Esophagus squamous epithelium (tissue), 5 donors: Measurements from ENCODE around the gene AIPL1. TPM values are rescaled to one million over a fixed set of nuclear protein-coding genes. Genes with fewer than 3 reads are reported as not detected.
A peak's percentile ranks its signal among the peaks of the same experiment; 100 is the strongest.

Source experiments
- DNase-seq: peaks from one replicate; lab custom pipeline; 2025; lab: John Stamatoyannopoulos, UW
- H3K27ac ChIP-seq, 4 donors: fragments of 200-600 bp; sonication (generic); one replicate each; pipeline ENCODE4 v1.5.1; 2016 to 2019; ENCODE audit warnings: mild to moderate bottlenecking in 1 of 4
- H3K27me3 ChIP-seq, 4 donors: fragments of 200-600 bp; sonication (generic); 1 replicate in 3 of 4; 2 replicates in 1 of 4; pipeline versions ENCODE4 v1.5.1 to v1.6.0; 2017 to 2021; ENCODE audit warnings: antibody characterized with exemption in 1 of 4
- H3K36me3 ChIP-seq, 3 donors: fragments of 200-600 bp; sonication (generic); one replicate each; pipeline ENCODE4 v1.5.1; 2016 to 2019
- H3K4me1 ChIP-seq, 3 donors: fragments of 200-600 bp; sonication (generic); one replicate each; pipeline ENCODE4 v1.5.1; 2017 to 2019
- H3K4me3 ChIP-seq, 4 donors: fragments of 200-600 bp; sonication (generic); 1 replicate in 3 of 4; 2 replicates in 1 of 4; pipeline ENCODE4 v1.5.1; 2016 to 2019; ENCODE audit warnings: mild to moderate bottlenecking in 2 of 4, moderate library complexity in 1 of 4
- H3K9me3 ChIP-seq, 3 donors: fragments of 200-600 bp; sonication (generic); one replicate each; pipeline ENCODE4 v1.5.1; 2016 to 2019
- POLR2A ChIP-seq, 4 donors: fragments of 450-650 bp; IDR thresholded peaks; one replicate each; pipeline ENCODE4 v1.6.1; 2017; ENCODE audit warnings: antibody characterized with exemption in 4 of 4, mild to moderate bottlenecking in 4 of 4, moderate library complexity in 3 of 4
- WGBS, 2 donors: methylation state at CpG; one replicate each; pipeline ENCODE4 v1.1.5; 2018; 5-methylcytosine and 5-hydroxymethylcytosine counted together
- intact Hi-C: fragments of 100-400 bp; cut with DNase I; formaldehyde crosslinking; loops from one replicate; pipeline ENCODE4 v1.15.0; 2022
- total RNA-seq, 4 donors: library from RNA; depleted of rRNA; stranded (reverse); fragments of >200 nt; gene quantifications; one replicate each; pipeline ENCODE4 v1.1.0, GENCODE V29; 2016
- TF ChIP-seq, protein P1 (sequence below), 6 experiments: fragments of 450-650 bp in 4 of 6; fragments of 200-600 bp in 2 of 6; sonication (generic) in 2 of 6; IDR thresholded peaks; one replicate each; pipeline ENCODE4 v1.5.1; 2016 to 2019; ENCODE audit warnings: antibody characterized with exemption in 6 of 6, mild to moderate bottlenecking in 4 of 6, moderate library complexity in 4 of 6
- donor health status: DM: yes; HTN: yes; CAD: no.

Gene AIPL1
- total RNA-seq, 4 donors from 2014 or later, result not detected

DNA sequence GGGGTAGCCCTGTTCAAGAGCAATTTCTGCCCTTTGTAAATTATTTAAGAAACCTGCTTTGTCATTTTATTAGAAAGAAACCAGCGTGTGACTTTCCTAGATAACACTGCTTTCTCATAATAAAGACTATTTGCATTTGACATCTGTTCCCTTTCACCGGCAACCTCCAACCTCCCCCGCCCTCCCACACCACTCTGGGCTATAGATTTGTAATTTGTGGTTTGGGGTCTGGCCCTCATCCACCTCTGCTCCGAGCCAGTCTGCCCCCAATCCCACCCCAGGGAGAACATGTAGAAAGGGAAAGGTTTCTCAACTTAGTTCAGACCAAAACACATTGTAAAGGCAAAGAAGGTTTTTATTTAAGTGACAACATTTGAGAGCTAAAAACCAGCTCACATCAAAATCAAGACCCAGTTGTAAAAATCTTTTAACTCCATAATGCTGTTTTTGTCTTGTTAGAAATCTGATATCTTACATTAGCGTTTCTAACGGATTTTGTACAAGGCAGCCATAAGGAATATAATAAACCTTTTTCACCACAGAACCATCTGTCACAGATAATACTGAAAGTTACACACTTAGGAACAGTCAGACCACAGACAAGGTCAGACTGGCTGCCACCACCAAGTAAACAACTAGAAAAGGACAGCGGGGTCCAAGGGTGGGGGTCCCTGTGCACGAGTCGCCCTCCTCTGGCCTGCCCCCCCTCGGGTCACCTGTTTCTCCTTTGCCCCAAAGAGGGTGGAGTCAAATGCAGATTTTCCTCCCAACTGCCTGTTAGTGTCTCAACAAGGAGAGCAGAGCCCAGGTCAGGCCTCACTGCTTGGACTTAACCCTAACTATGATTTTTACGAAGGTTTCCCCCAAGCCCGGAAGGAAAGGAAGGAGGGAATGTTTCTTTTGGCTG lies 16.3 kb upstream of the AIPL1 start:
- 45 to 46% methylated on average over 12 of the region's 12 CpGs for WGBS, 2 donors
- Histone ChIP-seq H3K4me3 (no peak overlapping the region), H3K27ac (no peak overlapping the region), H3K9me3 (no peaks in the 10 kb centered on the region), H3K27me3 (no peaks in the 10 kb centered on the region), H3K4me1 (peaks cover 5 to 16% (median 7%) of the 10 kb centered on the region in 3 donors), H3K36me3 (peaks cover 0 to 55% (median 0%) of the 10 kb centered on the region in 3 donors)
- intact Hi-C loops, result no loop called here
- TF ChIP-seq, protein P1, sequence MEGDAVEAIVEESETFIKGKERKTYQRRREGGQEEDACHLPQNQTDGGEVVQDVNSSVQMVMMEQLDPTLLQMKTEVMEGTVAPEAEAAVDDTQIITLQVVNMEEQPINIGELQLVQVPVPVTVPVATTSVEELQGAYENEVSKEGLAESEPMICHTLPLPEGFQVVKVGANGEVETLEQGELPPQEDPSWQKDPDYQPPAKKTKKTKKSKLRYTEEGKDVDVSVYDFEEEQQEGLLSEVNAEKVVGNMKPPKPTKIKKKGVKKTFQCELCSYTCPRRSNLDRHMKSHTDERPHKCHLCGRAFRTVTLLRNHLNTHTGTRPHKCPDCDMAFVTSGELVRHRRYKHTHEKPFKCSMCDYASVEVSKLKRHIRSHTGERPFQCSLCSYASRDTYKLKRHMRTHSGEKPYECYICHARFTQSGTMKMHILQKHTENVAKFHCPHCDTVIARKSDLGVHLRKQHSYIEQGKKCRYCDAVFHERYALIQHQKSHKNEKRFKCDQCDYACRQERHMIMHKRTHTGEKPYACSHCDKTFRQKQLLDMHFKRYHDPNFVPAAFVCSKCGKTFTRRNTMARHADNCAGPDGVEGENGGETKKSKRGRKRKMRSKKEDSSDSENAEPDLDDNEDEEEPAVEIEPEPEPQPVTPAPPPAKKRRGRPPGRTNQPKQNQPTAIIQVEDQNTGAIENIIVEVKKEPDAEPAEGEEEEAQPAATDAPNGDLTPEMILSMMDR (IDR thresholded peaks at IDR 0.05), result no peak
- TF ChIP-seq POLR2A (IDR thresholded peaks at IDR 0.05), result no peak
- no peak for DNase-seq

DNA sequence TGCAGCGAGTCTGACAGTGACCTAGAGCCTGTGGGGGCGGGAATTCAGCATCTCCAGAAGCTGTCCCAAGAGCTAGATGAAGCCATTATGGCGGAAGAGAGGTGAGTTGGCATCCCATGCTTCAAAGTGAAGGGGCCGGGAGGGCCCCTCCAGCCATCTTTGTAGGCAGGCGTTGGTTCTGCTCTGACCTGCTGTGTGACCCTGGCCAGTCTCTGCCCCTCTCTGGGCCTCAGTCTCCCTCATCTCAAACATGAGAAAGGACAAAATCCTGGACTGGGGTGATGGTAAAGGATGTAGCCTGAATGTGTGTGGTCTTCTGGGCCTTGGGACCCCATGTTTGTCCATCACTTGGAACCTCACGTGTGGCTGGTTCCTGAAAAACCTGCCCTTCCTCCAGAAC lies 14.4 kb upstream of the AIPL1 start:
- Histone ChIP-seq H3K27me3 (no peaks in the 10 kb centered on the region), H3K36me3 (peaks cover 0 to 49% (median 0%) of the 10 kb centered on the region in 3 donors), H3K4me3 (no peak overlapping the region), H3K27ac (no peak overlapping the region), H3K4me1 (peaks cover 6 to 8% (median 7%) of the 10 kb centered on the region in 3 donors), H3K9me3 (no peaks in the 10 kb centered on the region)
- intact Hi-C loops, result no loop called here
- 90 to 93% methylated on average over 2 of the region's 6 CpGs for WGBS, 2 donors
- DNase-seq, result no peak
- TF ChIP-seq, protein P1 (IDR thresholded peaks at IDR 0.05), result no peak
- TF ChIP-seq POLR2A (IDR thresholded peaks at IDR 0.05), result no peak

DNA sequence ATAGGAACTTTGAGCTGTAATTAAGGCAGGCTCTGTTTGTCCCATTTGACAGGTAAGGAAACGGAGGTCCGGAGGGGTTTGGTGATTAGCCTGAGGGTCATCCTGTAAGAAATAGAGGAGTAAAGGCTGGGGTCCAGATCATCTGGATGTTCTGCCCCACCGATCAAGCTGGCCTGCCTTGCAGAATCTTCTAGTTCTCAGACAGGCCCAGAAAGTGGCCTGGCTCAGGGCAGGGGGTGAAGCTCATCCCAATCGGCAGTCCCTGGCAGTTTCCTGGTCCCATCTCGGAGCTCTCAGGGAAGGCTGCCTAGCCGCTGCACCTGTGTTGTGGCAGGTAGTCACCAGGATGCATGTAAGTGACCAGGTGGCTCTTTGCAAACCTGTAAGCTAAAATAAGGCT lies 13.6 kb upstream of the AIPL1 start:
- Histone ChIP-seq H3K27ac (no peak overlapping the region), H3K9me3 (no peaks in the 10 kb centered on the region), H3K4me3 (no peak overlapping the region), H3K36me3 (peaks cover 0 to 42% (median 0%) of the 10 kb centered on the region in 3 donors), H3K27me3 (no peaks in the 10 kb centered on the region), H3K4me1 (peaks cover 7 to 15% (median 12%) of the 10 kb centered on the region in 3 donors)
- intact Hi-C loops, result no loop called here
- WGBS, 2 donors, result 96 to 98% methylated on average over 4 of the region's 6 CpGs
- no peak for TF ChIP-seq POLR2A (IDR thresholded peaks at IDR 0.05)
- no peak for DNase-seq

DNA sequence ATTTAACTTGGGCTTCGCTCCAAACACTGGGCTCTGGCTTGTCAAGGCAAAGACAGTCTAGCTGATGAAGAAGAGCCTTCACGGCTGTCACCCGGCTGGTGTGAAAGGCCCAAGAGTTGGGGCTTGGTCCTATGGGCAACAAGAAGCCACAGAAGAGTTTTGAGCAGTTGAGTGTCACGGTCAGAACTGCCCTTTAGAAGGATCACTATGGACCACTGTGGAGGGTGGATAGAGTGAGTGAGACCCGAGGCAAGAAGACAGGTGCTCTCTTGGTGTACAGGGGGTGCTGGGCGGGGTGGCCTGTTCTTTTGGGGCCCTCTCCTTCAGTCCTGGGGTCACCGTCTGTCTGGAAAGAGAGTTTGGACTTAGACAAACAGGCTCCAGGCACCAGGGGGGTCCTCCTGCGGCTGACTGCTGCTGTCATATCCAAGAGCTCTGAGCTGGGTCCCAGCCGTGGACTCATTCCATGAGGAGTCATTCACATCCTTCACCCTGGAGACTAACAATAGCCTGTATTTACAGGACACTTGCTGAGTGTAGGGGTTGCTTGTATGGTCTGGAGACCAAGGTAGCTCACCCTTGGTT lies 11.7 kb upstream of the AIPL1 start:
- peaks cover 7 to 20% (median 14%) of the 10 kb centered on the region in 3 donors for H3K4me1 ChIP-seq
- H3K36me3 ChIP-seq, result peaks cover 0 to 32% (median 0%) of the 10 kb centered on the region in 3 donors
- H3K9me3 ChIP-seq, result no peaks in the 10 kb centered on the region
- no peak for DNase-seq
- WGBS, 2 donors, result 72 to 90% methylated on average over 4 to 9 of the region's 9 CpGs
- TF ChIP-seq, protein P1 (IDR thresholded peaks at IDR 0.05), result no peak
- no peak for TF ChIP-seq POLR2A (IDR thresholded peaks at IDR 0.05)
- H3K4me3 ChIP-seq, result no peak overlapping the region
- peaks cover 0 to 3% (median 0%) of the 10 kb centered on the region in 4 donors for H3K27me3 ChIP-seq
- H3K27ac ChIP-seq, result no peak overlapping the region
- intact Hi-C loops, result no loop called here

DNA sequence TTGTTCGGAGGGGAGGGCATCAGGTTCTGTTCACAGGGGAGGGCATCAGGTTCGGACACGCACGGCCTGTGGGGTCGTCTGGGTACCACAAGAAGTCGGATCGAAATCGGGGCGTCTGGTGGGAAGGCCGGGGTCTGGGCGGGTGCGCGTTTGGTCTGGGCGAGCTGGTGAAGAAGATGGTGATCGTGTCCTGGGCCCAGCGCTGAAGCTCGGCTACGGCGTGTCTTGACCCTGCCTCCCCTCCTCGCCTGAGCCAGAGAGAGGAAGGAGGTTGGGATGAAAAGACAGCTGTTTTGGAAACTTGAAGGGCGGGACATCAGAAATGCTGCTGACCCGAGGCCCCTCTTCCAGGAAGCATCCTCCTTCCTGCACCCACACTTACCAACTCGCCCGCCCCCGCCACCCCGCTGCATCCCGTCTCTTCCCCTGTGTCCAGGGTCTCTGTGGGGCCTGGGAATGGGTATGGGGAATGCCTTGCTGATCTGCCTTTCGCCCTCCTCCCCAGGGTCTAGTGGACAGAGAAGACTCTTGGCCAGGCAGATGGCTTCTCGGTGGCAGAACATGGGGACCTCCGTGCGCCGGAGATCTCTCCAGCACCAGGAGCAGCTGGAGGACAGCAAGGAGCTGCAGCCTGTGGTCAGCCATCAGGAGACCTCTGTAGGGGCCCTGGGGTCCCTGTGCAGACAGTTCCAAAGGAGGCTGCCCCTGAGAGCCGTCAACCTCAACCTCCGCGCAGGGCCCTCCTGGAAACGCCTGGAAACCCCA lies 9.8 kb upstream of the AIPL1 start:
- 32 to 37% methylated on average over 7 to 34 of the region's 36 CpGs for whole genome bisulfite sequencing, 2 donors

More for the DNA sequence above, 9.8 kb upstream of the AIPL1 start:
- peaks cover 0 to 24% (median 0%) of the 10 kb centered on the region in 3 donors for H3K36me3 ChIP-seq
- H3K27ac ChIP-seq, result no peak overlapping the region
- no peak for DNase-seq
- TF ChIP-seq, protein P1 (IDR thresholded peaks at IDR 0.05), result no peak
- no peak for TF ChIP-seq POLR2A (IDR thresholded peaks at IDR 0.05)
- H3K27me3 ChIP-seq, result peaks cover 0 to 10% (median 1%) of the 10 kb centered on the region in 4 donors
- H3K4me1 ChIP-seq, result peaks cover 7 to 20% (median 14%) of the 10 kb centered on the region in 3 donors
- H3K4me3 ChIP-seq, result peak overlapping the region; percentile 46 to 66 (median 58)
- no peaks in the 10 kb centered on the region for H3K9me3 ChIP-seq
- intact Hi-C loops, result no loop called here
